Endothelial cell (in vitro differentiated cells): ENCODE measurements around the gene ABO. TPM values are rescaled to one million over a fixed set of nuclear protein-coding genes. Genes with fewer than 3 reads are reported as not detected.
A peak's percentile ranks its signal among the peaks of the same experiment; 100 is the strongest.
"Not testable (repeated sequence)": the region's sequence is repeated elsewhere in the genome, so short reads cannot be mapped to it uniquely, and the experiment has no call there.

Source experiments
- DNase-seq: peaks from one replicate; pipeline ENCODE4 v3.0.0; 2021; ENCODE audit warnings: low spot score
- H3K27ac Mint-ChIP-seq: one replicate; pipeline ENCODE4 v1.8.0; 2021; ENCODE audit warnings: mixed read lengths, inconsistent platforms; ENCODE audit not compliant: unreplicated experiment
- H3K27me3 Mint-ChIP-seq: one replicate; pipeline ENCODE4 v1.8.0; 2021; ENCODE audit warnings: mild to moderate bottlenecking, moderate library complexity, mixed read lengths, inconsistent platforms; ENCODE audit not compliant: unreplicated experiment
- H3K36me3 Mint-ChIP-seq: one replicate; pipeline ENCODE4 v1.8.0; 2021; ENCODE audit warnings: mild to moderate bottlenecking, low read depth, mixed read lengths, inconsistent platforms; ENCODE audit not compliant: unreplicated experiment
- H3K4me1 Mint-ChIP-seq: one replicate; pipeline ENCODE4 v1.8.0; 2021; ENCODE audit warnings: mild to moderate bottlenecking, mixed read lengths, inconsistent platforms; ENCODE audit not compliant: unreplicated experiment
- H3K4me3 Mint-ChIP-seq: one replicate; pipeline ENCODE4 v1.8.0; 2021; ENCODE audit warnings: mild to moderate bottlenecking, mixed read lengths, inconsistent platforms; ENCODE audit not compliant: unreplicated experiment
- H3K9me3 Mint-ChIP-seq: one replicate; pipeline ENCODE4 v1.8.0; 2021; ENCODE audit warnings: mixed read lengths, inconsistent platforms; ENCODE audit not compliant: unreplicated experiment
- CTCF ChIP-seq: fragments of 200-600 bp; sonication (generic); IDR thresholded peaks from one replicate; pipeline ENCODE4 v1.5.0; 2021; ENCODE audit warnings: antibody characterized with exemption; ENCODE audit not compliant: unreplicated experiment
- total RNA-seq: library from RNA; stranded (reverse); fragmentation: NEBNext Ultra II Directional; extraction: Animal tissue kit (Norgen Biotek cat#: 25700); gene quantifications from one replicate; pipeline ENCODE4 v1.2.1, GENCODE V29; 2021; ENCODE audit not compliant: unreplicated experiment

Gene ABO
- total RNA-seq, 1 donor from 2014 or later, result 1.4 TPM

GRCh38 chr9:133238272-133238850, 36.6 kb downstream of the ABO start:
- DNase-seq, result peak; percentile 86
- peaks cover 25% of the 10 kb centered on the region for H3K4me1 Mint-ChIP-seq
- H3K27ac Mint-ChIP-seq, result peak overlapping the region; percentile 18
- peak overlapping the region; percentile 79 for H3K4me3 Mint-ChIP-seq
- H3K36me3 Mint-ChIP-seq, result no peaks in the 10 kb centered on the region
- no peak for TF ChIP-seq CTCF
- no peaks in the 10 kb centered on the region for H3K9me3 Mint-ChIP-seq
- H3K27me3 Mint-ChIP-seq, result peaks cover 6% of the 10 kb centered on the region

DNA sequence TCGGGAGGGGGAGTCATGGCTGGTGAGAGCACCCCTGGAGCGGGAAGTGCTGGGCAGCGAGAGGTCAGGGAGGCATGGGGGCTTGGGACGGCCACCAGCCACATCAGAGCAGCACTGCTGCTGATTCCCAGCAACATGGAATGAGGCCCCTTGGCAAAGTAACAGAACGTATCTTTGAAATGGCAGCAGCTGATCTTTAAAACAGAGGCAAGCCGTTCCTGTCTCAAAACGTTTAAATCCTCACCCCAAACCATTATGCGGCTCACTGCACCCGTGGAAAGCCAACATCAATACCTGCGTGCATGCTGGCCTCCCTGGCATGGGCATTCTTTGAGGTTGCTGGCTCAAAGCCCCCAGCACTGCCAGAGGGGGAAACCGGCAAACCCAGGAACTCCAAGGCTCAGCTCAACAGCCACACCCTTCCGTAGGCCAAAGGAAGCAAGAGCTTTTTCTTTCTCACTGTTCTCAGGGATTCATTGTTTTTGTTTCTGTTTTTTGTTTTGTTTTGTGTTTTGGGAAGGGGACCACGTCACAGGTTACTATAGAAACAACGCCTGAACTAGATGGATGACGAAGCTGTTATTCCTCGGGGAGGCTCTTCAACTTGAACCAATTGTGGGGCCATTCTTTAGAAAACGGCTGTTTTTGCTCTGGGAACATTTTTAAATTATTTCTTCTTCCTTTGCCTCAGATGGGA, 37.8 kb downstream of the ABO start:
- no peak for DNase-seq
- TF ChIP-seq CTCF, result no peak
- H3K27me3 Mint-ChIP-seq, result peaks cover 6% of the 10 kb centered on the region
- peak overlapping the region; percentile 44 for H3K4me3 Mint-ChIP-seq
- peak overlapping the region; percentile 59 for H3K27ac Mint-ChIP-seq
- peaks cover 26% of the 10 kb centered on the region for H3K4me1 Mint-ChIP-seq
- no peaks in the 10 kb centered on the region for H3K36me3 Mint-ChIP-seq
- H3K9me3 Mint-ChIP-seq, result no peaks in the 10 kb centered on the region

GRCh38 chr9:133236291-133237034, 38.5 kb downstream of the ABO start:
- not testable (repeated sequence) for H3K27me3 Mint-ChIP-seq, H3K4me3 Mint-ChIP-seq, H3K36me3 Mint-ChIP-seq, H3K9me3 Mint-ChIP-seq, H3K27ac Mint-ChIP-seq, DNase-seq
- peaks cover 26% of the 10 kb centered on the region for H3K4me1 Mint-ChIP-seq

- TF ChIP-seq CTCF, result no peak
- H3K4me1 Mint-ChIP-seq, result peaks cover 26% of the 10 kb centered on the region
- no peak for DNase-seq
- no peak overlapping the region for H3K4me3 Mint-ChIP-seq
- H3K27ac Mint-ChIP-seq, result no peak overlapping the region
- peaks cover 4% of the 10 kb centered on the region for H3K27me3 Mint-ChIP-seq
- H3K36me3 Mint-ChIP-seq, result no peaks in the 10 kb centered on the region
- no peaks in the 10 kb centered on the region for H3K9me3 Mint-ChIP-seq
Observed at GRCh38 chr9:133235549-133236222, 39.3 kb downstream of the ABO start.

GRCh38 chr9:133234577-133235322, 40.3 kb downstream of the ABO start:
- H3K9me3 Mint-ChIP-seq, result no peaks in the 10 kb centered on the region
- DNase-seq, result no peak
- no peak overlapping the region for H3K4me3 Mint-ChIP-seq
- peaks cover 4% of the 10 kb centered on the region for H3K27me3 Mint-ChIP-seq
- no peak for TF ChIP-seq CTCF
- peak overlapping the region; percentile 84 for H3K27ac Mint-ChIP-seq
- H3K36me3 Mint-ChIP-seq, result no peaks in the 10 kb centered on the region
- H3K4me1 Mint-ChIP-seq, result peaks cover 26% of the 10 kb centered on the region
